CD4-positive, alpha-beta T cell treated with Interleukin-12 subunit alpha and Interleukin-12 subunit beta, for 1 hour (primary cell): ENCODE data around the gene PLXNB2.
"Not testable (repeated sequence)": the region's sequence is repeated elsewhere in the genome, so short reads cannot be mapped to it uniquely, and the experiment has no call there.

Experiments
- DNase-seq: peaks from one replicate; pipeline ENCODE4 v3.0.0-alpha.2; 2020

The PLXNB2 gene

DNA sequence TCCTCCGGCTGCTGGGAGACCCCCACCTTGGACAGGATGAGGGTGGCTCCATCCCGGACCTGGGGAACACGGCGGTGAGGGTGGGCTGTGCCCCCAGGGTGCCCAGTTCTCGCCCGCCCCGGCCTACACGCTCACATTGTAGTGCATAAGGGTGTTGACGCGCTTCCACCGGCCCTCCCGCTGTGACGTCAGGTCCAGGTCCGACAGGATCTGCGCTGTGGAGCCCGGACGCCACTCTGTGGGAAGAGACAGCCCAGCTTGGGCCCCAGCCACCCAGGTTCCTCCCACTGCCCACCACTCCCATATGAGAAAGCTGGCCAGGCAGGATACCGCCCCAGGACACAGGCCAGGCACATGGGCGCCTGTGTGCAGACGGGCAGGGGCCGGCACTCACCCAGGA lies 29.0 kb downstream of the PLXNB2 start:
- DNase-seq: no peak

DNA sequence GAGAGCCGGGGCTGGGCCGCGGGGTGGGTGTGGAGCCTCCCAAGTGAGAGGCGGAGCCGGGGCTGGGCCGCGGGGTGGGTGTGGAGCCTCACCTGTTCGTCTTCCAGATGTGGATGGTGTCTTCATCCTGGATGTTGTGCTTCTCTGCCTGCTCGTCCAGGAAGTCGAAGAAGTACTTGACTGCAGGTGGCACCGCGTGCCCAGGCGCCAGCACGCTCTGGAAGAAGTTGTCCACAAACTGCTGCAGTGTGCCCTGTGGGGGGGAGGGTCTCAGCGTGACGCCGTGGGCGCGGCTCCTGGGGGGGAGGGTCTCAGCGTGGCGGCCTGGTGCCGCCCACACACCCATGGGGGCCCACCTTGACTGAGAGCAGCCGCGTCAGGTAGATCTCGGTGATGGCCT lies 29.7 kb downstream of the PLXNB2 start:
- DNase-seq: no peak

DNA sequence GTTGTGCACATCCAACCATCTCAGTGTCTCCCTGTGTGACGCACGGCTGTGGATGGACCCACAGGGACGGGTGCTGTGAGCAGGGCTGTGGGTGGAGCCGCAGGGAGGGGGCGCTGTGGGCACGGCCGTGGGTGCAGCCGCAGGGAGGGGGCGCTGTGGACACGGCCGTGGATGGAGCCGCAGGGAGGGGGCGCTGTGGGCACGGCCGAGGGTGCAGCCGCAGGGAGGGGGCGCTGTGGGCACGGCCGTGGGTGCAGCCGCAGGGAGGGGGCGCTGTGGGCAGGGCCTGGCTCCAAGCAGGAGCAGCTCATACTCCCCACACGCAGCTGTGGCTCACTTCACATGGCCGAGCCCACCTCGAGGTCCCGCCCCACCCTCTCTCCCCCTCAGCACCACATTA lies 31.3 kb downstream of the PLXNB2 start:
- DNase-seq: peak; percentile 69

DNA sequence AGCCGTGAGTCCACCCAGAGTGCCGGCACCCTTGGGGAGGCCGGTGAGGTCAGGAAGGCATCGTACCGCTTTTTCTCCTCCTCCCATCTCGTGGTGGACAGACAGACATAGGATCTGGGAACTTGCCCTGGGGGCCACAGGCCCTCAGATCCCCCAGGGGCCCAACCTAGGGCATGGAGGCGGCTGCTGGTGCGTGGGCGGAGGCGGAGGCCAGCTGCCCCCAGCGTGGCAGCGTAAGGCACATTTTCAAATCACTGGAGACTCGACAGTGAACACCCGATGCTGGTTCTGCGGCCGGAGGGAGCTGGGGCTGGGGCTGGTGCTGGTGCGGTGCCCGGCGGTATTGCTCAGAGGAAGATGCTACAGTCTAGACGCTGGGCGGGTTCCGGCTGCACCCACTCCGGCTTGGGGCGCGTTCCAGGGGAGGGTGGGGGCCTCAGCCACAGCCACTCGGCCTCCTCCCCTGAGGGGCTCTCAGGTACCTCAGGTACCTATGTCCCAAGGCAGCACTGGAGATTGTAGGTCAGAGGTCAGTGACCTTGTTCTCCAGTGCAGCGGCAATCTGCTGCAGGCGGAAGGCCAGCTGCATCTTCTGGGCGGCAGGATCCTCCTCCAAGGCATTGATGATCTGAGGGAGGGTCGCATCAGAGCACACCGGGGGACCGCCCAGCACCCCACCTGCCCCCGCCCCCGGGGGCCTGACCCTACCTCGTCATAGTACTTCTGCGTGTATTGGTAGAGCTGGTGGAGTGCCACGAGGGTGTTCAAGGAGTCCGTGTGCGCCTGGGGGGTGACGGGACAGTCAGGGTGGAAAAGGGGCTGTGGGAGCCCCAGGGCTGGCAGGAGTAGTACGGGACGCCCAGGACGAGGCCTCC lies 32.0 kb downstream of the PLXNB2 start:
- DNase-seq: no peak

DNA sequence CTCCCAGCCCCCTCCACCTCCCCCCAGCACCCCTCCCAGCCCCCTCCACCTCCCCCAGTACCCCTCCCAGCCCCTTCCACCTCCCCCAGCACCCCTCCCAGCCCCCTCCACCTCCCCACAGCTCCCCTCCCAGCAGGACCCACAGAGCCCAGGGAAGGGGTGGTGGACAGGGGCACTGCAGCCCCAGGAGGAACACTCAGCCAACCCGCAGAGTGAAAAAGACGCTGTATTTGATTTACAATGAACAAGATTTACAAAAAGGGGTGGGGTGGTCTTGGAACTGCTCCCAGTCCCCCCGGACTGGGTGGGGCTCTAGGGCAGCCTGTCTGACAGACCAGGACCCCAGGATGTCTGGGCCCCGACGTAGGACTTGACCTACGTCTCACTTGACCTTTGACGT lies 32.7 kb downstream of the PLXNB2 start:
- no peak for DNase-seq

DNA sequence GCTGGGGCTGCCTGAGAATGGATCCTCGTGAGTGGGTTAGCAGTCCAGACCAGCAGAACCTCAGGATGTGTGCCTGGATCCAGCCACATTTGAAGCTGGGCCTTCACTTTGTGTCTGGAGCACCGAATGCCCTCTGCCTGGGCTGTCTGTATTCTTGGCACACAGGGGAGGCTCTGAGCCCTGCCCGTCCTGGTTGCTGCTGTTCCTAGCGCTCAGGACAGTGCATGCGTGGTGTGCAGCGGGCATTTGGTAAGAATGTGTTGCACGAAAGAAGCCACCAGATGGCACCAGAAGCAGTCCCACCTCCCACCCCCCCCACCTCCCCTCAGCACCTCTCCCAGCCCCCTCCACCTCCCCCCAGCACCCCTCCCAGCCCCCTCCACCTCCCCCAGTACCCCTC lies 33.1 kb downstream of the PLXNB2 start:
- DNase-seq: peak; percentile 57

DNA sequence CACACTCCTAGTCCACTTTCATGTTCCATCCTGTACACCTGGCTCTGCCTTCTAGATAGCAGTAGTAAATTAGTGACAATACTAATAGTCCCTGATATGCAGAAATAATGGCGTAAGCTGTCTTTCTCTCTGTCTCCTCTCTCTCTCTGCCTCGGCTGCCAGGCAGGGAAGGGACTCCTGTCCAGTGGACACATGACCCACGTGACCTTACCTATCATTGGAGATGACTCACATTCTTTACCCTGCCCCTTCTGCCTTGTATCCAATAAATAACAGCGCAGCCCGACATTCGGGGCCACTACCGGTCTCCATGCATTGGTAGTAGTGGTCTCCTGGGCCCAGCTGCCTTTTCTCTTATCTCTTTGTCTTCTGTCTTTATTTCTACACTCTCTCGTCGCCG lies 33.7 kb downstream of the PLXNB2 start:
- not testable (repeated sequence) for DNase-seq

DNA sequence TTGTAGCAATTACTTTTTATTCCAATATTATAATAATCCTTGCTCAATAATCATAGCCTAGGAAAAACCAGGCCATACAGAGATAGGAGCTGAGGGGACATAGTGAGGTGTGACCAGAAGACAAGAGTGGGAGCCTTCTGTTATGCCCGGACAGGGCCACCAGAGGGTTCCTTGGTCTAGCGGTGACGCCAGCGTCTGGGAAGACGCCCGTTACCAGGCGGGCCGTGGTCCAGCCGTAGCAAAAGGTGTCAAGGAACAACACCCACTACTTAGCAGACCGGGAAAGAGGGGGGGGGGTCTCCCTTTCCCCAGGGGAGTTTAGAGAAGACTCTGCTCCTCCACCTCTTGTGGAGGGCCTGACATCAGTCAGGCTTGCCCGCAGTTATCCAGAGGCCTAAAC lies 34.1 kb downstream of the PLXNB2 start:
- not testable (repeated sequence) for DNase-seq

DNA sequence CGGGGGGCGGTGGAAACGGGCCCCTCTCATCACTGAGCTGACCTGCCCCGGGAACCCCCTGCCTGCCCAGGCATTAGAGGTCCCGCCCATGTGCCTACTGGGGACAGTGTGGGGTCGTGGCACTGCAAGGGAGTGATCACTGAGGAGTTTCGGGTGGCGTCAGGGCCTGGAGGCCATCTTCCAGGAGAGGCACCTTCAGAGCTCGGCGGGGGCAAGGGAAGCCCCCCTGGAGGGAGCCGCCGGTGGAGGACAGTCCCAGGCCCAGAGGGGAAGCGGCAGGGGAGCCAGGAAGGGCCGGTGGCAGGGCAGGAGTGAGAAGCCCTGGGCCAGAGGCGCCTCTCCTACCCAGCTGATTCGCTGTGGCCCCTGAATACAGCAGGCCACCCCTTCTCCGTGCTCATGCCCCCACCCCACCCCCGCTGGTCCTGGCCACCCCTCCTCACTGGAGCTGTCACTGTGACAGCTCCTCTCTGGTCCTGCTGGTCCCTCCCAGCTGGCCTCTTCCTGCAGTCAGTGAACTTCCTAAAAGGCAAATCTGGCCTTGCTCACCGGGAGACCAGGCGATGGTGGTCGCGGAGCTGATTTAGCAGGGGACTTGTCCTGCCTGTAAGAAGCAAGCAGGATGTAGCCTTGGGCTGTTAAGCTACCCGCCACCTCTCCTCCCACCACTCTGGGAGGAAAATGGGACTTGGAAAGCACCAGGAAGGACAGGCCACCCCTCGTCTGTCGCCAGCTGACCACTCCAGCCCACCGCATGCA lies 35.2 kb downstream of the PLXNB2 start:
- no peak for DNase-seq

DNA sequence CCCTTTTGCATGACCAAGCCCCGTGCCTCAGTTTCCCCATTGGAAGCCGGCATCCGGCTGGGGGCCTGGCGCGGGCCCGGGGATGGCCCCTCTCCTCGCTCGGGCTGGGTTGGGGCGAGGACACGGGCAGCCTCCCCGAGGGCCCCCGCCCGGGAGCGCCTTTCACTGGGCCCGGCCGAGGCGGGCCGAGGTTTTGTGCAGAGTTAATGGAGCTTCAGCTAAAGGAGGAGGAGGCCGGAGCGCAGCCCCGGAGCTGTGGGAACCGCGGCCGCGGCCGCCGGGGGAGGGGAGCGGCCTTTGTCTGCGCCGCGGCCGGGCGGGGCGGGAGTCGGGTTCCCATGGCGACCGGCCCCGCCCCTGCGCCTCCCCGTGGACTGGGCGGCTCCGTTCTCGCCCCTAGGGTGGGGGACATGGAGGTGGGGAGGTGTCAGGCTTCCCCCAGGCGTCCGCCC lies 35.9 kb downstream of the PLXNB2 start:
- DNase-seq: peak; percentile 74

DNA sequence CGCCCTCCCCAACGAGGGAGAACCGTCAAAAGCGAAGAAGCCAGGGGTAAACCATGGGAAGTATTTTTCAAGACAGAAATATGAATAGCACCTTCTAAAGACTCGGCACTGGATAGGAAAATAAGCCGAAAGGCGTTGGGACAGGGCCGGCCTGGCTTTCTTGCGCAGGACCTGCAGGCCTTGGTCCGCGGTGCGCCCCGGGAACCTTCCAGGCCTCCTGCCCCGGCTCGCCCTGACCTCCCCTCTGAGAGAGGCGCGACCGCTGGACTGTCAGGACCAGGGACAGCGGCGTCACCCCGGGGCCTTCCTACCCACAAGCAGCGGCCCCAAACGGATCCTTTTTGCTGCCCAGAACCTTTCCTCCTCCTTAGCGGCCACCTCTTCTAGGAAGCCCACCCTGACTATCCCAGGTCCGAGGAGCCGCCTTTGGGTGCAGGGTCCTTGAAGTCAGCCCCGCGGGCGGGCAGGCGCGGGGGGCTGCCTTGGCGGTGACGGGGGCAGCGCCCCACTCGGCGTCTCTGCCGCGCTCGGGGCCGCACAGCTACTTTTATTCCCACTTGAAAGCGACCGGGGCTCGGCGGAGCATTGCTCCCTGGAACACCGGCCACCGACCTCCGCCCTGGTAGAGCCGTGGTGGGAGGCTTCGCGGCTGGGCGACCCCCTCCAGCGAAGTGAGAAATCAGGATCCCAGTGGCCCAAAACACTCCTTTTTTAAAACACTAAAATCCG lies 36.6 kb downstream of the PLXNB2 start:
- DNase-seq: peak; percentile 74

DNA sequence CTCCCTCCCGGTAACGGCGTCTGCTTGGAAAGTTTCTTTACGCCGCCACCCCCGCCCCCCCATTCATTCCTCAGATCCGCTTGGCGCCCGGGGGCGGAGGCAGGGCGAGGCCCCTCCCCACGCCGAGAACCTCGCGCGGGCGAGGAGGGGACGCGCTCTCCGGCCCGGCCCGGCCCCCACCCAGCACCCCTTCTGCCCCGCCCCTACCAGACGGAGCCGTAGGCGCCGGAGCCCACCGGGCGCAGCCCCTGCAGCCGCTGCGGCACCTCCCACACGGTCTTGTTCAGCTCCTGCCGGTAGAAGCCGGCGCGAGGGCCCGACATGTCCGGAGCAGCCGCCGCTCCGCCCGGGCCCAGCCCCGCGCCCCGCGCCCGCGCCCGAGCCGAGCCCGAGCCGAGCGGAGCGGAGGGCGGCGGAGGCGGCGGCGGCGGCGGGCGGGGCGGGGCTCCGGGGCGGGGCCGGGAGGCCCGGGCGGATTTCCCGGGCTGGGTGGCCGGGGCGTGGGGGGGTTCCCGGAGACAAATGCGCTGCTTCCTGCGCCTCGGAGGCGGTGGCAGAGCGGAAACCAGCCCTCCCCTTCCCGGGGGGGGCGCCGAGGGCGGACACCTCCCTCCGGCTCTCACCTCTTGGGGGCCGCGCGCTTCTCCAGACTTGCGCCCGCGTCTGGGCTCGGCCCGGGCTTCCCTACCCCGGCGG lies 37.3 kb downstream of the PLXNB2 start, which contains the start of gene MAPK11:
MAPK11 (minus strand) TSS at position 411 of the 696 bp plus-strand sequence; CDS start at position 323, 88 bp downstream.
- peak; percentile 87 for DNase-seq

DNA sequence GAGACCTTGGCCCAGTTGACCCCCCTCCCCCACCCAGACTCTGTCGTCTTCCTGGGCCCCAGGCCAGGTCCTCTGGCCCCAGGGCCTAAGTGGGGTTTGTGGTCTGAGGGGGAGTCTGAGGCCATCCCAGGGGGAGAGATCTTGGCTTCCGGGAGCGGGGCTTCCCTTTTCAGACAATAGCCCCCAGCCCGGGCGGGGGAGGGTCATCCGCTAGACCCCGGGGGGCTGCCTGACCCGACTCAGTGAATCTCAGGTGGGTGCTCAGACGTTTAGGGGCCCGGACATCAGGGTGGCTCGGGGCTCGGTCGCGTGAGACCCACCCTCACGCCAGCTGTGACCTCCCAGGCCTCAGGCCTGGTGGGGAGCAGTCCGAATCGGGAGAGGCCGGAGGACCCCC lies 37.9 kb downstream of the PLXNB2 start:
- DNase-seq: no peak

DNA sequence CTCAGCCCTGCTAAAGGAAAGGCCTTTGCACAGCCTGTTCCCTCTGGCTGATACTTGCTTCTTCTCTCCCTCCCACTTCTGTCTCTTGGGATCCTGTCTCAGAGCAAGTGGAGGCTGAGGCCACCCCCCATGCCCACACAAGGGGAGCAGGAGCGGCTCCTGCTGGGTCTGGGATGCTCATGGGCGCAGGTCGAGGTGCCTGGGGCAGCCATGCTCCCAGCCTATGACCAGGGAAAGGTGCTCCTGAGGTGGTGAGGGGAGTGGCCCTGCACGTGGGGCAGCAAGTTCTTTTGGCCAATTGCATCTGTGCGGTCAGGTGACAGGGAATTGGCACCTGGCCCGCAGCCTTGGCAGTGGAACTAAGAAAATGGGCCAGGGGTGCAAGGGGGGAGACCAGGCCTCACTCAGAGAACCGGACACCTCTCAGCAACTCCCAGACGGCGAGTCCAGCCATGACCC lies 38.8 kb downstream of the PLXNB2 start:
- no peak for DNase-seq

DNA sequence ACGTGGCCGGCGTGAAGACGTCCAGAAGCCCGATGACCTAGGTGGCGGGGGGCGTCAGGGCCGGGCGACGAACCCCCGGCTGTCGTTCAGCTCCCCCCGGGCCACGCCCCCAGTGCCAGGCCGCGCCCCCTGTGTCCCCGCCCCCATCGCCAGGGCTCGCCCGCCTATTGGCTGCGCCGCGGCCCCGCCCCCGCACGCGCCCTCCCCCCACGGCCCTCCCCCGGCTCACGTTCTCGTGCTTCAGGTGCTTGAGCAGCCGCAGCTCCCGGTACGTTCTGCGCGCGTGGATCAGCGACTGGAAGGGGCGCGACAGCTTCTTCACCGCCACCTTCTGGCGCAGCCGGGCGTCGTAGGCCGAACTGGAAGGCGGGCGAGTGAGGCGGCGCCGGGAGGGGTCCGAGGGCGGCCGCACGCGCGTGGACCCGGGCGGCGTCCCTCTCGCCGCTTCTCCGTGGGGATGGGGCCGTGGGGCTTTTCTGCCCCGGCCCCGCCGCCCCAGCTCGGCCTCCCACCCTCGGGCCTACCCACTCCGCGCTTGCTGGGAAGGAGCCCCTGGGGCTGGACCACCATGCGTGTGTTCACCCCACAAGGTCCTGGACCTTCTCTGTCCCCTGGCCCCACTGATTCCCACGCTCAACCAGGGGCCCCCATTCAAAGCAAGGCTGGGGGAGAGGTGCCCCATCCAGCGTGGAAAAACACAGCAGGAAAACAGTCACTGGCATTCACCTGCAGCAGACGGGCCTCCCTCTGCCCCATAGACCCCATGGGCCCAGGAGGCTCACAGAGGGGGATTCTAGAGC lies 39.7 kb downstream of the PLXNB2 start:
- peak; percentile 67 for DNase-seq

DNA sequence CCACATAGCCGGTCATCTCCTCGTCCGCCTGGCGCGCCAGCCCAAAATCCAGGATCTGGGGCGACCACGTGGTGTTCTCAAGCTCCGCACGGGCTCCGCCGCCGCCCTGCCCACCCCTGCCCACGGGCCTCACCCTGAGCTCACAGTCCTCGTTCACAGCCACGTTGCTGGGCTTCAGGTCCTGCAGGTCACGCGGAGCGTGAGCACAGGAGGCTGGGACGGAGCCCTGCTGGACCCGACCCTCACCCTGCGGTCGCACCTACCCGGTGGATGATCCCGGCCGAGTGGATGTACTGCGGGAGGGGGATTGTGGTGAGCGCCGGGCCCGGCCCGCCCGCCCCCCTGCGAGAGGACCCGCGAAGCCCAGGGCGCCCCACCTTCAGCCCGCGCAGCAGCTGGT lies 40.5 kb downstream of the PLXNB2 start:
- no peak for DNase-seq

DNA sequence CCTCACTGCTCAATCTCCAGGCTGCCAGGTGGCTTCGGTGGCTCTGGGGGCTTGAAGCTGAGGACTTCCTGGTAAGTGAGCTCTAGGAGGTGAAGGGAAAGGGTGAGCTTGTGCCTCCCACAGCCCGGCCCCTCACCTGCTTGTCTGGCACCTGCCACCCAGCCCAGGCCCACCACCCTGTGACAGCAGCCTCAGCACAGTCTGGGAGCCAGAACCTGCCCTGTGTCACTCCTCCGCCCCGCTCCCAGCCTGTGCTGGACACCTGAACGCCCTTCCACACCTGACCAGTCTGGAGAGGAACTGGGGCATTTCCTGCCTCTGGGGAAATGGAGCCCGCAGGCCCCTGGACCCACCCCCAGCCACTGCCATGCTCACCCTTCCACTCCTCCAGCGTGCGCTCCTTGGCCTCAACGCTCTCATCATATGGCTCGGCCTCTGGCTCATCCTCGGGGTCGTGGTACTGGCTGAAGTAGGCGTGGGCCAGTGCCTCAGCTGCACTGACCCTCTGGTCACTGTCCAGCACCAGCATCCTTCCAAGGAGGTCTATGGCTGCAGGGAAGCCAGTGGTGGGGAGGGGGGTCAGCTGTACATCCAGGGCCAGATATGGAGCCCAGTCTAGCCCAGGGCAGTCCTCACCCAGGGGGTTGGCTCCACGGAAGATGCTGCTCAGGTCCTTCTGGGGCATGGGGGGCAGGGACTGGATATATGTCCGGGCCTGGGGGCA lies 42.3 kb downstream of the PLXNB2 start:
- no peak for DNase-seq

DNA sequence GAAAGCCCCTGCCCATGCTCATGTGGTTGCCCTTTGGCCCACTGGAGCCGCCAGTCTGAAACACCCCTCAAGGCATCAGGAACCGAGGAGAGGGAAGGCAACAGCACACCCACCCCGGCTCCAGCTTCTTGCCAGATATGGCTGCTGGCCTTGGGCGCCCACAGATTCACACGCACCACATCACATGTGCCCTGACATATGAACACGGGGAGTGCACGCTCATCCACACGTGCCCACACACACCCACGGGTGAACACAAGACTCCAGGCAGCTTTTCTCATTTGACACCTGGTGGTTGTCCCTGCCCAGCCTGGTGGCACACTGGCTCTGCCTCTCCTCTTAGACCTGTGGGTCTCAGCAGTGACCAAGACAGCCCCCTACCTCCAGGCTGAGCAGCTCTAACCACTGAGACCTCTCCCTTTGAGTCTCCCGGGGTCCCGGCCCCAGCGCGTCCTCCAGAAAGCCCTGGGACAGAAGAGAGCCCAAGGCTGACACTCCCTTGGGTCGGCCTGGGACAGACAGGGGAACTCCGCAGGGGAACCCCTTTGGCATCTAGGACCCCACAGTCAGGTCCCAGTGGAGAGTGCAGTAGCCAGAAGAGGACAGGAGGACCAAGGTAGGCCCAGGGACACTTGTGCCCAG lies 43.2 kb downstream of the PLXNB2 start:
- DNase-seq: no peak

DNA sequence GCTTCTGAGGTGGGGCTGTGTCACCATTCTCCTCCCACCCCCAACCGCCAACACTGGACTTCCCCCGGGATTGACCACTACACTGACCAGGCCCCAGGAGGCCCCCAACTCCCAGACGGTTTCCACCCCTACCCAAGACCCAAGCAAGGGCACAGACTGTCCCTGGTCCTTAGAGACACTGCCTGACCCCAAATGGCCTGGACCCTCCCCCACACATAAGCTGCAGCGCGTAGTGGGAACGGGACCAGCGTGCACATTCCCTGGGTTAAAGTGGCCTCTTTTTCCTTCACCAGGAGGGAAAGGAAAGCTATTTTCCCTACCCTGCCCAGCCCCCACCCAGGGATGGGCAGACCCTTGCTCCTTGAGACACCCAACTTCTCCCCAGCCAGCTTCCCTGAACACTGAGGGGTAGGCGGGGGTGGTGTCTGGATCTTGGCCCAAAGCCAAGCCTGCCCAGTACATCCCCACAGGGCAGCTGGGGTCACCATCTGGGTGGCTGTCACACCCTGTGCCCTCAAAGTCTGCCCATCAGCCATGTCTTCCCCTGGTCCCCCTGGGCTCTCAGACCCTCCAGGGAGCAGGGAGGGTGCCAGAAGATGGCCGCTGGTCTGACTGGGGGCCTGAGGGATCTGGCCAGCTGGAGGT lies 44.4 kb downstream of the PLXNB2 start:
- DNase-seq: no peak

DNA sequence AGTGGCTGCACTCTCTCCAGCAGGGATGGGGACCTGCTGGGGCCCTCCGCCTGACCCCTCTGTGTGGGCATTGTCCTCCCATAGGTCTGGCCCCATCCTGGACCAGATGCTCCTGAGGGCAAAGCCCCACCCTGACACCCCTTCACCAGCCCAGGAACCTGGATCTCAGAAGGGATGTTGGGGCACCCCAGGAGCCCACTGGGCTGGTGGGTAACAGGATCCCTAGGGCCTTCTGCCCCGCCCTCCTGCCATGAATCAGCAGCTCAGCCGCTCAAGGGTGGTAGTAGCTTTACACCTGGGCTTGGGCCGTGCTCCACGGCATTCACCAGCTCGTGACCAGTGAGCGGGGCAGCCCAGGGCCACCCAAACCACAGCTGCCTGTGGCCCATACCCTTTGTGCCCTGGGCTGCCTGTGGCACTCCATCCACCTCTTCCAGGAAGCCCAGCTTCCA lies 45.0 kb downstream of the PLXNB2 start:
- DNase-seq: no peak
